NCI-H1417 (cell line): Measurements from ENCODE around the gene ALG1.
A peak's percentile ranks its signal among the peaks of the same experiment; 100 is the strongest.
"Not testable (repeated sequence)": the region's sequence is repeated elsewhere in the genome, so short reads cannot be mapped to it uniquely, and the experiment has no call there.

Experiments
- DNase-seq, 3 experiments: peaks; one replicate each; lab custom pipeline; 2025; lab: John Stamatoyannopoulos, UW

ALG1 gene

GRCh38 chr16:5071681-5072333 is at the start of gene ALG1:
TSS of gene ALG1 (plus strand) at chr16:5071843. CDS start at chr16:5071850, 7 bp downstream.
- peak; percentile 80 to 90 (median 84) for DNase-seq

GRCh38 chr16:5022521-5022920 is 49.1 kb upstream of the ALG1 start:
- DNase-seq = no peak

GRCh38 chr16:5024632-5025031 is 47.0 kb upstream of the ALG1 start:
- DNase-seq = peak in 1 of 3 experiments; percentile 34

- peak in 1 of 3 experiments; percentile 19 for DNase-seq
Measured at GRCh38 chr16:5025171-5025632, 46.4 kb upstream of the ALG1 start.

- no peak for DNase-seq
Measured at GRCh38 chr16:5026664-5027063, 45.0 kb upstream of the ALG1 start.

GRCh38 chr16:5027086-5027485 is 44.6 kb upstream of the ALG1 start:
- DNase-seq = no peak

GRCh38 chr16:5027575-5028235 is 43.9 kb upstream of the ALG1 start:
- no peak for DNase-seq

GRCh38 chr16:5028950-5029475 is 42.6 kb upstream of the ALG1 start:
- DNase-seq = no peak

GRCh38 chr16:5030251-5030870 is 41.3 kb upstream of the ALG1 start:
- no peak for DNase-seq

GRCh38 chr16:5031601-5032000 is 40.0 kb upstream of the ALG1 start:
- no peak for DNase-seq

GRCh38 chr16:5032748-5033167 is 38.9 kb upstream of the ALG1 start:
- DNase-seq = peak in 1 of 3 experiments; percentile 29

- peak; percentile 71 to 86 (median 85) for DNase-seq
Measured at GRCh38 chr16:5033256-5034166, 38.1 kb upstream of the ALG1 start, which contains the start of gene NAGPA. TSS of gene NAGPA (minus strand) at chr16:5033935. CDS start at chr16:5033914, 21 bp downstream.

GRCh38 chr16:5034167-5034523 is 37.5 kb upstream of the ALG1 start:
- no peak for DNase-seq

GRCh38 chr16:5035909-5036227 is 35.8 kb upstream of the ALG1 start:
- no peak for DNase-seq

GRCh38 chr16:5036228-5037156 is 35.2 kb upstream of the ALG1 start:
- DNase-seq = peak in 1 of 3 experiments; percentile 8

GRCh38 chr16:5040451-5040850 is 31.2 kb upstream of the ALG1 start:
- no peak for DNase-seq

- DNase-seq = no peak
Measured at GRCh38 chr16:5041600-5042133, 30.0 kb upstream of the ALG1 start.

- DNase-seq = no peak
Measured at GRCh38 chr16:5042574-5043171, 29.0 kb upstream of the ALG1 start.

GRCh38 chr16:5044011-5044540 is 27.6 kb upstream of the ALG1 start:
- DNase-seq = no peak

GRCh38 chr16:5044581-5044980 is 27.1 kb upstream of the ALG1 start:
- DNase-seq = not testable (repeated sequence)
